Glutamatergic neuron (in vitro differentiated cells): ENCODE results near the gene TMEM37. TPM values are rescaled to one million over a fixed set of nuclear protein-coding genes. Genes with fewer than 3 reads are reported as not detected.
A peak's percentile ranks its signal among the peaks of the same experiment; 100 is the strongest.

Source experiments
- DNase-seq: peaks from one replicate; pipeline ENCODE4 v3.0.0; 2022
- H3K27ac Mint-ChIP-seq: one replicate; pipeline ENCODE4 v1.8.0; 2020; ENCODE audit warnings: mild to moderate bottlenecking, mixed read lengths, inconsistent platforms; ENCODE audit not compliant: unreplicated experiment
- H3K27me3 Mint-ChIP-seq: one replicate; pipeline ENCODE4 v1.8.0; 2020; ENCODE audit warnings: mild to moderate bottlenecking, moderate library complexity, mixed read lengths, inconsistent platforms; ENCODE audit not compliant: unreplicated experiment
- H3K36me3 Mint-ChIP-seq: one replicate; pipeline ENCODE4 v1.8.0; 2020; ENCODE audit warnings: mild to moderate bottlenecking, mixed read lengths, inconsistent platforms; ENCODE audit not compliant: unreplicated experiment
- H3K4me1 Mint-ChIP-seq: one replicate; pipeline ENCODE4 v1.8.0; 2020; ENCODE audit warnings: mild to moderate bottlenecking, low read depth, mixed read lengths, inconsistent platforms; ENCODE audit not compliant: unreplicated experiment
- H3K4me3 Mint-ChIP-seq: one replicate; pipeline ENCODE4 v1.8.0; 2020; ENCODE audit warnings: mild to moderate bottlenecking, mixed read lengths, inconsistent platforms; ENCODE audit not compliant: unreplicated experiment
- H3K9me3 Mint-ChIP-seq: one replicate; pipeline ENCODE4 v1.8.0; 2020; ENCODE audit warnings: mild to moderate bottlenecking, moderate library complexity, mixed read lengths, inconsistent platforms; ENCODE audit not compliant: unreplicated experiment
- CTCF ChIP-seq: fragments of 200-600 bp; sonication (generic); IDR thresholded peaks from one replicate; pipeline ENCODE4 v1.5.0; 2021; ENCODE audit not compliant: partially characterized antibody, unreplicated experiment
- long read RNA-seq: library from polyadenylated mRNA; unstranded; transcript quantifications from one replicate; pipeline ENCODE4 v2.0.0, GENCODE V29; 2020; ENCODE audit not compliant: unreplicated experiment
- total RNA-seq: library from RNA; stranded (reverse); fragmentation: NEBNext Ultra II Directional; extraction: Animal tissue kit (Norgen Biotek cat#: 25700); gene quantifications from one replicate; pipeline ENCODE4 v1.2.1, GENCODE V29; 2021; ENCODE audit not compliant: unreplicated experiment

Gene TMEM37
- total RNA-seq = not detected
- long read RNA-seq = 0 reads

GRCh38 chr2:119431155-119431975 is at the start of gene TMEM37:
Gene TMEM37, plus strand, starts transcription at chr2:119431854. Its CDS starts 50 bp downstream, at chr2:119431904.
- Mint-ChIP-seq H3K27me3 (peaks cover 23% of the 10 kb centered on the region), H3K4me3 (peak within 1 kb of the TSS; percentile 73), H3K36me3 (no peaks in the 10 kb centered on the region), H3K4me1 (no peaks in the 10 kb centered on the region), H3K27ac (no peak within 1 kb of the TSS), H3K9me3 (peaks cover 9% of the 10 kb centered on the region)
- TF ChIP-seq CTCF = no peak
- DNase-seq = peak; percentile 83

- no peaks in the 10 kb centered on the region for H3K9me3 Mint-ChIP-seq
- no peak overlapping the region for H3K27ac Mint-ChIP-seq
- H3K4me3 Mint-ChIP-seq = no peak overlapping the region
- no peak for DNase-seq
- no peaks in the 10 kb centered on the region for H3K36me3 Mint-ChIP-seq
- H3K4me1 Mint-ChIP-seq = peaks cover 2% of the 10 kb centered on the region
- H3K27me3 Mint-ChIP-seq = peaks cover 2% of the 10 kb centered on the region
- TF ChIP-seq CTCF = no peak
Observed at GRCh38 chr2:119383410-119384140, 48.1 kb upstream of the TMEM37 start.

- DNase-seq = no peak
- H3K4me1 Mint-ChIP-seq = peaks cover 2% of the 10 kb centered on the region
- TF ChIP-seq CTCF = no peak
- no peak overlapping the region for H3K27ac Mint-ChIP-seq
- H3K4me3 Mint-ChIP-seq = no peak overlapping the region
- peaks cover 2% of the 10 kb centered on the region for H3K27me3 Mint-ChIP-seq
- H3K36me3 Mint-ChIP-seq = no peaks in the 10 kb centered on the region
- H3K9me3 Mint-ChIP-seq = no peaks in the 10 kb centered on the region
Observed at GRCh38 chr2:119384971-119385370, 46.7 kb upstream of the TMEM37 start.

GRCh38 chr2:119385466-119385865 is 46.2 kb upstream of the TMEM37 start:
- no peaks in the 10 kb centered on the region for H3K9me3 Mint-ChIP-seq
- TF ChIP-seq CTCF = no peak
- peaks cover 2% of the 10 kb centered on the region for H3K4me1 Mint-ChIP-seq
- H3K36me3 Mint-ChIP-seq = no peaks in the 10 kb centered on the region
- no peak overlapping the region for H3K4me3 Mint-ChIP-seq
- no peak overlapping the region for H3K27ac Mint-ChIP-seq
- H3K27me3 Mint-ChIP-seq = peaks cover 2% of the 10 kb centered on the region
- DNase-seq = no peak
